Transverse colon (tissue), 3 donors: ENCODE measurements around the gene RBM38.

Source experiments
- CTCF ChIP-seq, 5 experiments: fragments of 200-600 bp in 3 of 5; fragments of 450-650 bp in 2 of 5; sonication (generic) in 3 of 5; IDR thresholded peaks; 1 replicate in 2 of 5; 2 replicates in 3 of 5; pipeline ENCODE4 v1.5.1; 2016 to 2017; ENCODE audit warnings: antibody characterized with exemption in 5 of 5, inconsistent platforms in 3 of 5, mild to moderate bottlenecking in 2 of 5, moderate library complexity in 1 of 5
- POLR2A ChIP-seq: fragments of 450-650 bp; IDR thresholded peaks from one replicate; pipeline ENCODE4 v1.6.1; 2016; ENCODE audit warnings: antibody characterized with exemption, mild to moderate bottlenecking, moderate library complexity

DNA sequence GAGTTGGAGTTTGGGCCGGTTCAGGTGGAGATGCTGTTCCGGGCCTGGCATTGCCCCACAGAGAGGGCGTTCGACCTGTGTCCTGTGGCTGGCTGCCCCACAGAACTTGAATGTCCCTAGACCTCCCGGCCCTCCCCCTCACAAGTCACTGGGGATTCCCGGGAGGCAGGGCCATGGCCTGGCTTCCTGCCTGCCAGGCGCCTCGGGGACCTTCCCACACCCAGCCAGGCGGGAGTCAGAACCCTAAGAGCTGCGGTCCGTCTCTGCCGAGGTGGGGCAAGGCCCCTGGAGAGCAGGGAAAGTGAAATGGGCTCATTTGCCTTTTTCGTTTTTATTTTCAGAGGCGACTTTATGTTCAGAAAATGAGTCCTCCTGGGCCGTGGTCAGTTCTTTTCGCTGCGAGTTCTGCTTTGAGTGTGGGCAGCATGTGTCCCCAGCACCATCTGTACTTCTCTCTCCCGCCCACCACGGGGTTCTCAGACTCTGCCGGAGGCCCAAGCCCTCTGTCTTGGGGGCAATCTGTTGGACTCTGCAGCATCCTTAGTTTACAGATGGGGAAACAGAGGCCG lies 8.5 kb downstream of the RBM38 start:
- TF ChIP-seq POLR2A, result no peak
- TF ChIP-seq CTCF (IDR thresholded peaks at IDR 0.05), result no peak
